H9 (cell line): Measurements from ENCODE around the gene GRIK4. TPM values are rescaled to one million over a fixed set of nuclear protein-coding genes. Genes with fewer than 3 reads are reported as not detected.

ENCODE experiments used
- DNase-seq: peaks from one replicate; pipeline ENCODE4 v3.0.0-alpha.2; 2017
- H2AFZ ChIP-seq: one replicate; pipeline ENCODE4 v1.6.1; 2013; ENCODE audit warnings: mild to moderate bottlenecking, low read length, control low read depth, moderate library complexity
- H2AK5ac ChIP-seq: 2 replicates; pipeline ENCODE4 v1.6.1; 2013; ENCODE audit warnings: low read length, control low read depth, mixed read lengths; ENCODE audit not compliant: insufficient read length
- H2BK120ac ChIP-seq: one replicate; pipeline ENCODE4 v1.6.1; 2013; ENCODE audit warnings: low read depth, mild to moderate bottlenecking, low read length, control low read depth, inconsistent platforms; ENCODE audit not compliant: poor library complexity, severe bottlenecking
- H2BK12ac ChIP-seq: 2 replicates; pipeline ENCODE4 v1.6.1; 2013; ENCODE audit warnings: low read length, control low read depth, mixed read lengths, low read depth; ENCODE audit not compliant: insufficient read length
- H2BK15ac ChIP-seq: 2 replicates; pipeline ENCODE4 v1.6.1; 2013; ENCODE audit warnings: low read depth, low read length, control low read depth
- H2BK20ac ChIP-seq: one replicate; pipeline ENCODE4 v1.6.1; 2013; ENCODE audit warnings: low read depth, mild to moderate bottlenecking, low read length, control low read depth, inconsistent platforms; ENCODE audit not compliant: poor library complexity, severe bottlenecking
- H2BK5ac ChIP-seq: 2 replicates; pipeline ENCODE4 v1.6.1; 2013; ENCODE audit warnings: low read length, control low read depth, mixed read lengths; ENCODE audit not compliant: insufficient read length
- H3K14ac ChIP-seq: 2 replicates; pipeline ENCODE4 v1.6.1; 2013; ENCODE audit warnings: low read length, control low read depth; ENCODE audit not compliant: insufficient read depth
- H3K18ac ChIP-seq: 2 replicates; pipeline ENCODE4 v1.6.1; 2013; ENCODE audit warnings: low read depth, mild to moderate bottlenecking, mixed read lengths, low read length, control low read depth; ENCODE audit not compliant: insufficient read length
- H3K23ac ChIP-seq: 2 replicates; pipeline ENCODE4 v1.6.1; 2013; ENCODE audit warnings: low read length, control low read depth, mixed read lengths, low read depth; ENCODE audit not compliant: insufficient read length
- H3K23me2 ChIP-seq: 2 replicates; pipeline ENCODE4 v1.6.1; 2013; ENCODE audit warnings: low read depth, mild to moderate bottlenecking, mixed read lengths, low read length, control low read depth; ENCODE audit not compliant: insufficient read length, poor library complexity, severe bottlenecking
- H3K27ac ChIP-seq: 2 replicates; pipeline ENCODE4 v1.5.1; 2013; ENCODE audit warnings: low read length, control low read depth, mixed read lengths, low read depth; ENCODE audit not compliant: insufficient read length
- H3K27me3 ChIP-seq: 2 replicates; pipeline ENCODE4 v1.6.1; 2013; ENCODE audit warnings: low read length, control low read depth, inconsistent platforms; ENCODE audit not compliant: insufficient read depth
- H3K4ac ChIP-seq: 2 replicates; pipeline ENCODE4 v1.6.1; 2013; ENCODE audit warnings: low read depth, mild to moderate bottlenecking, control low read depth, inconsistent platforms, low read length, moderate library complexity
- H3K4me1 ChIP-seq: 2 replicates; pipeline ENCODE4 v1.6.1; 2013; ENCODE audit warnings: low read length, control low read depth, inconsistent platforms; ENCODE audit not compliant: insufficient read depth
- H3K4me2 ChIP-seq: 2 replicates; pipeline ENCODE4 v1.6.1; 2013; ENCODE audit warnings: low read length, control low read depth, mixed read lengths; ENCODE audit not compliant: insufficient read length, insufficient read depth
- H3K56ac ChIP-seq: 2 replicates; pipeline ENCODE4 v1.6.1; 2013; ENCODE audit warnings: low read depth, mild to moderate bottlenecking, mixed read lengths, low read length, control low read depth; ENCODE audit not compliant: insufficient read length
- H3K79me1 ChIP-seq: 2 replicates; pipeline ENCODE4 v1.6.1; 2013; ENCODE audit warnings: low read depth, mild to moderate bottlenecking, moderate library complexity, low read length, control low read depth, inconsistent platforms; ENCODE audit not compliant: insufficient read depth, poor library complexity, severe bottlenecking
- H3K79me2 ChIP-seq: 2 replicates; pipeline ENCODE4 v1.6.1; 2013; ENCODE audit warnings: low read length, control low read depth, inconsistent platforms; ENCODE audit not compliant: insufficient read depth
- H3K9ac ChIP-seq: 2 replicates; pipeline ENCODE4 v1.6.1; 2013; ENCODE audit warnings: low read length, control low read depth, mixed read lengths; ENCODE audit not compliant: insufficient read length; ENCODE audit errors: extremely low read depth
- H3K9me3 ChIP-seq: one replicate; pipeline ENCODE4 v1.6.1; 2013; ENCODE audit warnings: low read depth, low read length, inconsistent platforms; ENCODE audit not compliant: control insufficient read depth
- H3T11ph ChIP-seq: one replicate; pipeline ENCODE4 v1.6.1; 2013; ENCODE audit warnings: mild to moderate bottlenecking, low read length, control low read depth, inconsistent platforms
- H4K20me1 ChIP-seq: one replicate; pipeline ENCODE4 v1.6.1; 2013; ENCODE audit not compliant: control insufficient read depth, insufficient read length, insufficient read depth
- H4K5ac ChIP-seq: 2 replicates; pipeline ENCODE4 v1.6.1; 2013; ENCODE audit warnings: low read depth, mild to moderate bottlenecking, mixed read lengths, low read length, control low read depth; ENCODE audit not compliant: insufficient read length
- H4K8ac ChIP-seq: replicated peaks from 2 replicates; pipeline ENCODE4 v1.6.1; 2013; ENCODE audit warnings: low read length, control low read depth, mixed read lengths, low read depth; ENCODE audit not compliant: insufficient read length
- H4K91ac ChIP-seq: 2 replicates; pipeline ENCODE4 v1.6.1; 2013; ENCODE audit warnings: low read depth, mild to moderate bottlenecking, moderate library complexity, mixed read lengths, low read length, control low read depth; ENCODE audit not compliant: insufficient read length
- H3K27ac Mint-ChIP-seq, 3 experiments: 2 replicates in 2 of 3; 3 replicates in 1 of 3; pipeline ENCODE4 v1.8.0; 2020 to 2021; ENCODE audit warnings: mixed read lengths in 3 of 3, mild to moderate bottlenecking in 1 of 3, moderate library complexity in 1 of 3
- H3K27me3 Mint-ChIP-seq: 2 replicates; pipeline ENCODE4 v1.8.0; 2021; ENCODE audit warnings: low read depth, mild to moderate bottlenecking, moderate library complexity, mixed read lengths
- H3K36me3 Mint-ChIP-seq, 3 experiments: 2 replicates in 2 of 3; 3 replicates in 1 of 3; pipeline ENCODE4 v1.8.0; 2020 to 2021; ENCODE audit warnings: low read depth in 3 of 3, mixed read lengths in 3 of 3; ENCODE audit not compliant: insufficient read depth in 1 of 3
- H3K4me1 Mint-ChIP-seq, 2 experiments: 2 replicates each; pipeline ENCODE4 v1.8.0; 2020; ENCODE audit warnings: mixed read lengths in 2 of 2
- H3K4me3 Mint-ChIP-seq, 2 experiments: 2 replicates in 1 of 2; 3 replicates in 1 of 2; pipeline ENCODE4 v1.8.0; 2020 to 2021; ENCODE audit warnings: mild to moderate bottlenecking in 2 of 2, mixed read lengths in 2 of 2, moderate library complexity in 1 of 2
- H3K9me3 Mint-ChIP-seq, 2 experiments: 2 replicates in 1 of 2; 3 replicates in 1 of 2; pipeline ENCODE4 v1.8.0; 2020; ENCODE audit warnings: mild to moderate bottlenecking in 2 of 2, mixed read lengths in 2 of 2, moderate library complexity in 1 of 2
- WGBS: extraction: QIAGEN DNeasy Blood & Tissue Kit; methylation state at CpG from one replicate; pipeline ENCODE4 v1.1.7; 2013; ENCODE audit warnings: missing lambda C conversion rate, low lambda C conversion rate, mixed read lengths; ENCODE audit not compliant: insufficient read length; ENCODE audit errors: extremely low coverage; 5-methylcytosine and 5-hydroxymethylcytosine counted together
- total RNA-seq: library from RNA; stranded (reverse); gene quantifications from 2 replicates; pipeline ENCODE4 v1.2.1, GENCODE V29; 2021
- TF ChIP-seq, protein P1 (sequence below): fragments of 200-600 bp; sonication (generic); conservative IDR thresholded peaks from 3 replicates; pipeline ENCODE4 v1.8.0; 2021; ENCODE audit warnings: antibody characterized with exemption, mild to moderate bottlenecking

The GRIK4 gene
- total RNA-seq, 1 experiment from 2014 or later: 2.3 TPM

DNA sequence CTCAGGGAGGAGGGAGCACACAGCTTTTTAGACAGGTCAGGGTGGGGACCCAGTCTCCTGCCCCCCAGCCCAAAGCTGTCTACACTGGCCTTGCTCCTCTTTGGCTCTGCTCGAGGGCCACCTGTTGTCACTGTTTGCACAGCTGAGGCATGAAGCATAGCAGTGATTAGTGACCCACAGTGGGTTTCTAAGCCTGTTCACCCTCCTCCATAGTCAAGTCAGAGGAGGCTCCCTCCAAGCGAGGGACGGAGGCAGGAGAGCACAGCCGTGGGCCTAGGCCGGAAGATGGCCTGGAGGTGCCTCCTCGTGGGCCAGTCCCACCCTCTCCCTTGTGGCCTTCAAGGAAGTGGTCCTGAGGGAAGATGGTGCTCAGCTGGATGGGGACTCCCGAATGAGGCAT is 241.1 kb downstream of the GRIK4 start:
- H3K4me2 ChIP-seq: no peak overlapping the region
- no peaks in the 10 kb centered on the region for H3K27me3 ChIP-seq
- H3K4me1 ChIP-seq: no peaks in the 10 kb centered on the region
- H2BK120ac ChIP-seq: no peak overlapping the region
- H4K8ac ChIP-seq: no peak overlapping the region
- Mint-ChIP-seq H3K27ac (0 out of 7 replicates have a peak overlapping the region, but pooled peaks of 1 of the 3 experiments have one; percentile 69), H3K36me3 (no peaks in the 10 kb centered on the region), H3K27me3 (peaks cover 15% of the 10 kb centered on the region), H3K9me3 (no peaks in the 10 kb centered on the region; a peak in 1 of 5 replicates), H3K4me1 (peaks cover 23 to 36% of the 10 kb centered on the region in 2 experiments), H3K4me3 (no peak overlapping the region)
- no peak overlapping the region for H4K5ac ChIP-seq
- H3K56ac ChIP-seq: no peak overlapping the region
- H2AK5ac ChIP-seq: no peak overlapping the region
- no peaks in the 10 kb centered on the region for H3K9me3 ChIP-seq
- no peaks in the 10 kb centered on the region for H4K20me1 ChIP-seq
- no peak overlapping the region for H3K18ac ChIP-seq
- H3K79me2 ChIP-seq: no peaks in the 10 kb centered on the region
- H3K14ac ChIP-seq: no peak overlapping the region; the same call in 1 of the 2 replicates
- H3K4ac ChIP-seq: no peak overlapping the region
- H4K91ac ChIP-seq: no peak overlapping the region
- DNase-seq: no peak
- WGBS: no CpG with 5 or more reads among the region's 7 CpGs
- H2BK15ac ChIP-seq: no peak overlapping the region
- no peak overlapping the region for H2BK12ac ChIP-seq
- TF ChIP-seq, protein P1, sequence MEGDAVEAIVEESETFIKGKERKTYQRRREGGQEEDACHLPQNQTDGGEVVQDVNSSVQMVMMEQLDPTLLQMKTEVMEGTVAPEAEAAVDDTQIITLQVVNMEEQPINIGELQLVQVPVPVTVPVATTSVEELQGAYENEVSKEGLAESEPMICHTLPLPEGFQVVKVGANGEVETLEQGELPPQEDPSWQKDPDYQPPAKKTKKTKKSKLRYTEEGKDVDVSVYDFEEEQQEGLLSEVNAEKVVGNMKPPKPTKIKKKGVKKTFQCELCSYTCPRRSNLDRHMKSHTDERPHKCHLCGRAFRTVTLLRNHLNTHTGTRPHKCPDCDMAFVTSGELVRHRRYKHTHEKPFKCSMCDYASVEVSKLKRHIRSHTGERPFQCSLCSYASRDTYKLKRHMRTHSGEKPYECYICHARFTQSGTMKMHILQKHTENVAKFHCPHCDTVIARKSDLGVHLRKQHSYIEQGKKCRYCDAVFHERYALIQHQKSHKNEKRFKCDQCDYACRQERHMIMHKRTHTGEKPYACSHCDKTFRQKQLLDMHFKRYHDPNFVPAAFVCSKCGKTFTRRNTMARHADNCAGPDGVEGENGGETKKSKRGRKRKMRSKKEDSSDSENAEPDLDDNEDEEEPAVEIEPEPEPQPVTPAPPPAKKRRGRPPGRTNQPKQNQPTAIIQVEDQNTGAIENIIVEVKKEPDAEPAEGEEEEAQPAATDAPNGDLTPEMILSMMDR: no peak
- H3K23me2 ChIP-seq: no peaks in the 10 kb centered on the region
- H3K23ac ChIP-seq: no peak overlapping the region
- H3K27ac ChIP-seq: no peak overlapping the region
- H3T11ph ChIP-seq: no peak overlapping the region
- no peak overlapping the region for H2AFZ ChIP-seq
- H2BK20ac ChIP-seq: no peak overlapping the region
- no peak overlapping the region for H3K9ac ChIP-seq
- no peaks in the 10 kb centered on the region for H3K79me1 ChIP-seq
- H2BK5ac ChIP-seq: no peak overlapping the region
